ENCODE data around the gene SLC35G2.
"Not testable (repeated sequence)": the region's sequence is repeated elsewhere in the genome, so short reads cannot be mapped to it uniquely, and the experiment has no call there.

SLC35G2 gene

GRCh38 chr3:136898549-136898948 lies 79.6 kb downstream of the SLC35G2 start:
- TF ChIP-seq CTCF (IDR thresholded peaks at IDR 0.05; ENCODE audit: low read depth, low read length, missing control alignments), result no peak
- no peak overlapping the region for H3K4me3 ChIP-seq (replicated peaks; ENCODE audit: low read depth, low read length)
- DNase-seq (ENCODE audit: extremely low read depth, low read depth), result no peak

- no peak overlapping the region for H3K4me3 ChIP-seq (replicated peaks; ENCODE audit: low read depth, low read length)
- DNase-seq (ENCODE audit: extremely low read depth, low read depth), result no peak
- no peak for TF ChIP-seq CTCF (IDR thresholded peaks at IDR 0.05; ENCODE audit: low read depth, low read length, missing control alignments)
Observed at GRCh38 chr3:136898954-136899353, 80.0 kb downstream of the SLC35G2 start.

GRCh38 chr3:136899622-136900158 lies 80.8 kb downstream of the SLC35G2 start:
- no peak for TF ChIP-seq CTCF (IDR thresholded peaks at IDR 0.05; ENCODE audit: low read depth, low read length, missing control alignments)
- no peak for DNase-seq (ENCODE audit: extremely low read depth, low read depth)

GRCh38 chr3:136900694-136901093 lies 81.8 kb downstream of the SLC35G2 start:
- DNase-seq (ENCODE audit: extremely low read depth, low read depth); H3K4me3 ChIP-seq (replicated peaks; ENCODE audit: low read depth, low read length): not testable (repeated sequence)

More at GRCh38 chr3:136899622-136900158, 80.8 kb downstream of the SLC35G2 start:
- no peak overlapping the region for H3K4me3 ChIP-seq (replicated peaks; ENCODE audit: low read depth, low read length)

GRCh38 chr3:136901391-136901790 lies 82.5 kb downstream of the SLC35G2 start:
- no peak for TF ChIP-seq CTCF (IDR thresholded peaks at IDR 0.05; ENCODE audit: low read depth, low read length, missing control alignments)
- H3K4me3 ChIP-seq (replicated peaks; ENCODE audit: low read depth, low read length), result no peak overlapping the region
- DNase-seq (ENCODE audit: extremely low read depth, low read depth), result no peak

GRCh38 chr3:136902530-136902929 lies 83.6 kb downstream of the SLC35G2 start:
- not testable (repeated sequence) for H3K4me3 ChIP-seq (replicated peaks; ENCODE audit: low read depth, low read length); DNase-seq (ENCODE audit: extremely low read depth, low read depth)

GRCh38 chr3:136903899-136904298 lies 85.0 kb downstream of the SLC35G2 start:
- TF ChIP-seq CTCF (IDR thresholded peaks at IDR 0.05; ENCODE audit: low read depth, low read length, missing control alignments), result no peak
- no peak overlapping the region for H3K4me3 ChIP-seq (replicated peaks; ENCODE audit: low read depth, low read length)
- DNase-seq (ENCODE audit: extremely low read depth, low read depth), result no peak

GRCh38 chr3:136904746-136905145 lies 85.8 kb downstream of the SLC35G2 start:
- no peak for DNase-seq (ENCODE audit: extremely low read depth, low read depth)
- no peak overlapping the region for H3K4me3 ChIP-seq (replicated peaks; ENCODE audit: low read depth, low read length)
- TF ChIP-seq CTCF (IDR thresholded peaks at IDR 0.05; ENCODE audit: low read depth, low read length, missing control alignments), result no peak
